ENCODE measurements around the gene FBP1. TPM values are rescaled to one million over a fixed set of nuclear protein-coding genes. Genes with fewer than 3 reads are reported as not detected.

The FBP1 gene
- total and polyA plus RNA-seq, 2 donors (not counting 1 experiment from before 2014, with no cell fraction given): not detected

GRCh38 chr9:94639999-94640376 lies 670 bp upstream of the FBP1 start:
- no peak overlapping the region for H3K9ac ChIP-seq (ENCODE audit: insufficient read depth, low read length)
- H3K27me3 ChIP-seq (ENCODE audit: control insufficient read depth, insufficient read depth, low read length): peaks cover 15% of the 10 kb centered on the region
- no peaks in the 10 kb centered on the region for H3K36me3 ChIP-seq (ENCODE audit: control insufficient read depth, insufficient read depth, low read length)
- DNase-seq (ENCODE audit: low read depth in 2 of 2): no peak
- H2AFZ ChIP-seq (ENCODE audit: low read length): no peak overlapping the region
- TF ChIP-seq EZH2 (IDR thresholded peaks at IDR 0.05; ENCODE audit: low read length, missing control alignments): no peak
- TF ChIP-seq, protein P1, sequence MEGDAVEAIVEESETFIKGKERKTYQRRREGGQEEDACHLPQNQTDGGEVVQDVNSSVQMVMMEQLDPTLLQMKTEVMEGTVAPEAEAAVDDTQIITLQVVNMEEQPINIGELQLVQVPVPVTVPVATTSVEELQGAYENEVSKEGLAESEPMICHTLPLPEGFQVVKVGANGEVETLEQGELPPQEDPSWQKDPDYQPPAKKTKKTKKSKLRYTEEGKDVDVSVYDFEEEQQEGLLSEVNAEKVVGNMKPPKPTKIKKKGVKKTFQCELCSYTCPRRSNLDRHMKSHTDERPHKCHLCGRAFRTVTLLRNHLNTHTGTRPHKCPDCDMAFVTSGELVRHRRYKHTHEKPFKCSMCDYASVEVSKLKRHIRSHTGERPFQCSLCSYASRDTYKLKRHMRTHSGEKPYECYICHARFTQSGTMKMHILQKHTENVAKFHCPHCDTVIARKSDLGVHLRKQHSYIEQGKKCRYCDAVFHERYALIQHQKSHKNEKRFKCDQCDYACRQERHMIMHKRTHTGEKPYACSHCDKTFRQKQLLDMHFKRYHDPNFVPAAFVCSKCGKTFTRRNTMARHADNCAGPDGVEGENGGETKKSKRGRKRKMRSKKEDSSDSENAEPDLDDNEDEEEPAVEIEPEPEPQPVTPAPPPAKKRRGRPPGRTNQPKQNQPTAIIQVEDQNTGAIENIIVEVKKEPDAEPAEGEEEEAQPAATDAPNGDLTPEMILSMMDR (conservative IDR thresholded peaks at IDR 0.05 in 1 of 2, IDR thresholded peaks at IDR 0.05 in 1 of 2; ENCODE audit: low read depth in 1 of 2, low read length in 2 of 2): no peak
- no peak overlapping the region for H3K4me2 ChIP-seq (ENCODE audit: extremely low read depth, insufficient read depth, low read length)
- H4K20me1 ChIP-seq (ENCODE audit: control insufficient read depth, extremely low read depth, insufficient read depth, low read length): no peaks in the 10 kb centered on the region
- H3K79me2 ChIP-seq (ENCODE audit: control insufficient read depth, insufficient read depth, low read length): no peaks in the 10 kb centered on the region
- H3K9me3 ChIP-seq (ENCODE audit: control insufficient read depth, insufficient read depth, low read depth, low read length): no peaks in the 10 kb centered on the region
- H3K4me1 ChIP-seq (ENCODE audit: control insufficient read depth, extremely low read depth, insufficient read depth, low read length): no peaks in the 10 kb centered on the region
- no peak overlapping the region for H3K4me3 ChIP-seq (replicated peaks in 1 of 4; ENCODE audit: control extremely low read depth in 1 of 4, insufficient read depth in 1 of 4, low read depth in 3 of 4, low read length in 4 of 4)
- H3K27ac ChIP-seq (ENCODE audit: insufficient read depth, low read length): no peak overlapping the region

- Histone ChIP-seq H3K79me2 (ENCODE audit: control insufficient read depth, insufficient read depth, low read length) (no peaks in the 10 kb centered on the region), H3K27ac (ENCODE audit: insufficient read depth, low read length) (no peak overlapping the region), H3K4me3 (replicated peaks in 1 of 4; ENCODE audit: control extremely low read depth in 1 of 4, insufficient read depth in 1 of 4, low read depth in 3 of 4, low read length in 4 of 4) (peak overlapping the region in 1 of 4 experiments; percentile 48), H3K9me3 (ENCODE audit: control insufficient read depth, insufficient read depth, low read depth, low read length) (no peaks in the 10 kb centered on the region), H3K9ac (ENCODE audit: insufficient read depth, low read length) (no peak overlapping the region), H2AFZ (ENCODE audit: low read length) (no peak overlapping the region), H3K4me1 (ENCODE audit: control insufficient read depth, extremely low read depth, insufficient read depth, low read length) (no peaks in the 10 kb centered on the region), H4K20me1 (ENCODE audit: control insufficient read depth, extremely low read depth, insufficient read depth, low read length) (no peaks in the 10 kb centered on the region), H3K36me3 (ENCODE audit: control insufficient read depth, insufficient read depth, low read length) (no peaks in the 10 kb centered on the region), H3K27me3 (ENCODE audit: control insufficient read depth, insufficient read depth, low read length) (peaks cover 15% of the 10 kb centered on the region), H3K4me2 (ENCODE audit: extremely low read depth, insufficient read depth, low read length) (peak overlapping the region; percentile 44)
- TF ChIP-seq, protein P1 (conservative IDR thresholded peaks at IDR 0.05 in 1 of 2, IDR thresholded peaks at IDR 0.05 in 1 of 2; ENCODE audit: low read depth in 1 of 2, low read length in 2 of 2): no peak
- TF ChIP-seq EZH2 (IDR thresholded peaks at IDR 0.05; ENCODE audit: low read length, missing control alignments): no peak
- DNase-seq (ENCODE audit: low read depth in 2 of 2): no peak
Measured at GRCh38 chr9:94638335-94639060, 820 bp downstream of the FBP1 start.

DNA sequence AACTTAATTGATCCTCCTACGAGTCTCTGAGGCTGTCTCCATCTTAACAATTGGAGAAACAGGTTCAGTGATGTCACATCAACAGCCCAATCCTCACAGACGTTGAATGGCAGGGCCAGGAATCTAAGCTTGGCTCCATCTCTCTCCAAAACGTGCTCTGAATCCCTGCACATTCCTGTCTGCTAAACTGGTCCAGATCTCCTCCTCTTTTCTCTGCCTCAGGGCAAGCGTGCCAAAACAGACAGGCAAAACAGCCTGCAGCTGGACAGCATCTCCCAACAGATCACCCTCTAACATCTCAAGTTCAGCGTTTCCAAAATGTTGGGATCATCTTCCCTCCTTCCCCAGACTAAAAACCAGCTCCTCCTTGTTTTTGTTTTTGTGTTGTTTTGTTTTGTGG lies 6.6 kb downstream of the FBP1 start:
- Histone ChIP-seq H3K9me3 (ENCODE audit: control insufficient read depth, insufficient read depth, low read depth, low read length) (no peaks in the 10 kb centered on the region), H3K36me3 (ENCODE audit: control insufficient read depth, insufficient read depth, low read length) (no peaks in the 10 kb centered on the region), H3K9ac (ENCODE audit: insufficient read depth, low read length) (no peak overlapping the region), H3K27ac (ENCODE audit: insufficient read depth, low read length) (no peak overlapping the region), H4K20me1 (ENCODE audit: control insufficient read depth, extremely low read depth, insufficient read depth, low read length) (no peaks in the 10 kb centered on the region), H3K4me1 (ENCODE audit: control insufficient read depth, extremely low read depth, insufficient read depth, low read length) (no peaks in the 10 kb centered on the region), H3K79me2 (ENCODE audit: control insufficient read depth, insufficient read depth, low read length) (no peaks in the 10 kb centered on the region), H3K4me2 (ENCODE audit: extremely low read depth, insufficient read depth, low read length) (no peak overlapping the region), H3K27me3 (ENCODE audit: control insufficient read depth, insufficient read depth, low read length) (peaks cover 9% of the 10 kb centered on the region), H3K4me3 (replicated peaks in 1 of 4; ENCODE audit: control extremely low read depth in 1 of 4, insufficient read depth in 1 of 4, low read depth in 3 of 4, low read length in 4 of 4) (no peak overlapping the region), H2AFZ (ENCODE audit: low read length) (no peak overlapping the region)
- no peak for DNase-seq (ENCODE audit: low read depth in 2 of 2)
- TF ChIP-seq, protein P1 (conservative IDR thresholded peaks at IDR 0.05 in 1 of 2, IDR thresholded peaks at IDR 0.05 in 1 of 2; ENCODE audit: low read depth in 1 of 2, low read length in 2 of 2): no peak
- TF ChIP-seq EZH2 (IDR thresholded peaks at IDR 0.05; ENCODE audit: low read length, missing control alignments): no peak
